NOMO-1 (cell line): ENCODE data around the gene CMTM1.
"Not testable (repeated sequence)": the region's sequence is repeated elsewhere in the genome, so short reads cannot be mapped to it uniquely, and the experiment has no call there.

Source experiments
- DNase-seq, 2 experiments: peaks; one replicate each; lab custom pipeline; 2025; ENCODE audit not compliant: unreplicated experiment in 2 of 2; lab: John Stamatoyannopoulos, UW

The CMTM1 gene

GRCh38 chr16:66588981-66589713 is 22.9 kb downstream of the CMTM1 start:
- peak; percentile 13 to 32 for DNase-seq

- peak in 1 of 2 experiments; percentile 32 for DNase-seq
These were observed 24.1 kb downstream of the CMTM1 start for GRCh38 chr16:66590322-66590721.

- DNase-seq: no peak
These were observed 24.8 kb downstream of the CMTM1 start for GRCh38 chr16:66591018-66591417.

- no peak for DNase-seq
These were observed 26.0 kb downstream of the CMTM1 start for GRCh38 chr16:66592241-66592640.

- DNase-seq: no peak
These were observed 26.6 kb downstream of the CMTM1 start for GRCh38 chr16:66592814-66593213.

- no peak for DNase-seq
These were observed 28.5 kb downstream of the CMTM1 start for GRCh38 chr16:66594739-66595138.

- not testable (repeated sequence) for DNase-seq
These were observed 30.3 kb downstream of the CMTM1 start for GRCh38 chr16:66596559-66596958.

GRCh38 chr16:66596986-66597848 is 31.0 kb downstream of the CMTM1 start:
- no peak for DNase-seq

GRCh38 chr16:66598111-66598510 is 31.9 kb downstream of the CMTM1 start:
- no peak for DNase-seq

- no peak for DNase-seq
These were observed 33.5 kb downstream of the CMTM1 start for GRCh38 chr16:66599726-66600125.

GRCh38 chr16:66600477-66600876 is 34.2 kb downstream of the CMTM1 start:
- DNase-seq: no peak

- DNase-seq: no peak
These were observed 35.2 kb downstream of the CMTM1 start for GRCh38 chr16:66601471-66601870.

GRCh38 chr16:66603537-66604375 is 37.5 kb downstream of the CMTM1 start:
- peak; percentile 39 to 84 for DNase-seq

- DNase-seq: peak; percentile 45 to 59
These were observed 38.3 kb downstream of the CMTM1 start, which contains the start of gene CMTM3 for GRCh38 chr16:66604376-66605176. Gene CMTM3 (plus strand): TSS chr16:66604704. CDS start chr16:66604806, 102 bp downstream.

- DNase-seq: no peak
These were observed 39.1 kb downstream of the CMTM1 start for GRCh38 chr16:66605177-66605978.

GRCh38 chr16:66605979-66606751 is 39.9 kb downstream of the CMTM1 start:
- DNase-seq: no peak

GRCh38 chr16:66608241-66609138 is 42.3 kb downstream of the CMTM1 start:
- peak; percentile 58 to 67 for DNase-seq

- no peak for DNase-seq
These were observed 42.9 kb downstream of the CMTM1 start for GRCh38 chr16:66609139-66609510.
